Upper lobe of right lung (tissue), 1 donor: ENCODE measurements around the gene KDM5B. TPM values are rescaled to one million over a fixed set of nuclear protein-coding genes. Genes with fewer than 3 reads are reported as not detected.

Experiments
- ATAC-seq: fragments of 200-7000 bp; cut with Tn5 transposase; one replicate; pipeline ENCODE4 v1.9.1; 2020; ENCODE audit warnings: mild to moderate bottlenecking, moderate library complexity
- DNase-seq: peaks from one replicate; pipeline ENCODE4 v3.0.0-alpha.2; 2020
- H3K27ac ChIP-seq: fragments of 200-600 bp; one replicate; pipeline ENCODE4 v1.8.0; 2022
- H3K27me3 ChIP-seq: fragments of 200-600 bp; one replicate; pipeline ENCODE4 v1.8.0; 2022; ENCODE audit warnings: mild to moderate bottlenecking
- H3K36me3 ChIP-seq: fragments of 200-600 bp; one replicate; pipeline ENCODE4 v1.8.0; 2022
- H3K4me1 ChIP-seq: fragments of 200-600 bp; one replicate; pipeline ENCODE4 v1.8.0; 2022
- H3K4me3 ChIP-seq: fragments of 200-600 bp; one replicate; pipeline ENCODE4 v1.8.0; 2022; ENCODE audit warnings: mild to moderate bottlenecking
- H3K9me3 ChIP-seq: fragments of 200-600 bp; one replicate; pipeline ENCODE4 v1.8.0; 2022
- intact Hi-C: fragments of 100-400 bp; cut with DNase I; formaldehyde crosslinking; loops from one replicate; pipeline ENCODE4 v1.11.0; 2022
- total RNA-seq: library from RNA; stranded (reverse); fragmentation: NEBNext Ultra II Directional; extraction: Animal tissue kit (Norgen Biotek cat#: 25700); gene quantifications from one replicate; pipeline ENCODE4 v1.2.1, GENCODE V29; 2021
- TF ChIP-seq, protein P1 (sequence below): fragments of 200-600 bp; IDR thresholded peaks from one replicate; pipeline ENCODE4 v1.8.0; 2022; ENCODE audit warnings: antibody characterized with exemption
- donor health status: DM: no; HTN: yes; CAD: no; lungs with severe emphysema.

The KDM5B gene
- total RNA-seq, 1 donor from 2014 or later = 57.3 TPM

- ATAC-seq (no peak), DNase-seq (no peak)
- no peak overlapping the region for H3K27ac ChIP-seq
- no peaks in the 10 kb centered on the region for H3K9me3 ChIP-seq
- H3K4me1 ChIP-seq = no peaks in the 10 kb centered on the region
- H3K27me3 ChIP-seq = no peaks in the 10 kb centered on the region
- H3K4me3 ChIP-seq = no peak overlapping the region
- intact Hi-C loops = no loop called here
- H3K36me3 ChIP-seq = no peaks in the 10 kb centered on the region
- TF ChIP-seq, protein P1, sequence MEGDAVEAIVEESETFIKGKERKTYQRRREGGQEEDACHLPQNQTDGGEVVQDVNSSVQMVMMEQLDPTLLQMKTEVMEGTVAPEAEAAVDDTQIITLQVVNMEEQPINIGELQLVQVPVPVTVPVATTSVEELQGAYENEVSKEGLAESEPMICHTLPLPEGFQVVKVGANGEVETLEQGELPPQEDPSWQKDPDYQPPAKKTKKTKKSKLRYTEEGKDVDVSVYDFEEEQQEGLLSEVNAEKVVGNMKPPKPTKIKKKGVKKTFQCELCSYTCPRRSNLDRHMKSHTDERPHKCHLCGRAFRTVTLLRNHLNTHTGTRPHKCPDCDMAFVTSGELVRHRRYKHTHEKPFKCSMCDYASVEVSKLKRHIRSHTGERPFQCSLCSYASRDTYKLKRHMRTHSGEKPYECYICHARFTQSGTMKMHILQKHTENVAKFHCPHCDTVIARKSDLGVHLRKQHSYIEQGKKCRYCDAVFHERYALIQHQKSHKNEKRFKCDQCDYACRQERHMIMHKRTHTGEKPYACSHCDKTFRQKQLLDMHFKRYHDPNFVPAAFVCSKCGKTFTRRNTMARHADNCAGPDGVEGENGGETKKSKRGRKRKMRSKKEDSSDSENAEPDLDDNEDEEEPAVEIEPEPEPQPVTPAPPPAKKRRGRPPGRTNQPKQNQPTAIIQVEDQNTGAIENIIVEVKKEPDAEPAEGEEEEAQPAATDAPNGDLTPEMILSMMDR = no peak
Observed at GRCh38 chr1:202794051-202794740, 14.0 kb downstream of the KDM5B start.

GRCh38 chr1:202791077-202791747 lies 17.0 kb downstream of the KDM5B start:
- Histone ChIP-seq H3K27me3 (no peaks in the 10 kb centered on the region), H3K27ac (no peak overlapping the region), H3K36me3 (no peaks in the 10 kb centered on the region), H3K4me3 (no peak overlapping the region), H3K4me1 (no peaks in the 10 kb centered on the region), H3K9me3 (no peaks in the 10 kb centered on the region)
- DNase-seq (no peak), ATAC-seq (no peak)
- intact Hi-C loops = no loop called here
- TF ChIP-seq, protein P1 = no peak

- H3K27me3 ChIP-seq = no peaks in the 10 kb centered on the region
- no peak overlapping the region for H3K27ac ChIP-seq
- DNase-seq (no peak), ATAC-seq (no peak)
- no peaks in the 10 kb centered on the region for H3K9me3 ChIP-seq
- TF ChIP-seq, protein P1 = no peak
- H3K4me3 ChIP-seq = no peak overlapping the region
- intact Hi-C loops = no loop called here
- no peaks in the 10 kb centered on the region for H3K4me1 ChIP-seq
- no peaks in the 10 kb centered on the region for H3K36me3 ChIP-seq
Observed at GRCh38 chr1:202788800-202789199, 19.4 kb downstream of the KDM5B start.

DNA sequence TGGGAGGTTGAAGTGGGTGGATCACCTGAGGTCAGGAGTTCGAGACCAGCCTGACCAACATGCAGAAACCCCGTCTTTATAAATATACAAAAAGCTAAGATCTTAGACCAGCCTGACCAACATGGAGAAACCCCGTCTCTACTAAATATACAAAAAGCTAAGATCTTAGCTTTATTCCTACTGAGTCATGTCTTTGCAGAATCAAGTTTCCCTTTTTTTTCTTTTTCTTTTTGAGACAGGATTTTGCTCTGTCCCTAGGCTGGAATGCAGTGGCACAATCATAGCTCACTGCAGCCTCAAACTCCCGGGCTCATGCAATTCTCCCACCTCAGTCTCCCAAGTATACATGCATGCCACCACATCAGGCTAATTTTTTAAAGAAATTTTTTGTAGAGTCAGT lies 21.4 kb downstream of the KDM5B start:
- intact Hi-C loops = no loop called here
- H3K36me3 ChIP-seq = no peaks in the 10 kb centered on the region
- H3K4me3 ChIP-seq = no peak overlapping the region
- H3K4me1 ChIP-seq = no peaks in the 10 kb centered on the region
- ATAC-seq = no peak
- H3K27me3 ChIP-seq = no peaks in the 10 kb centered on the region
- DNase-seq = no peak
- H3K27ac ChIP-seq = no peak overlapping the region
- TF ChIP-seq, protein P1 = no peak
- no peaks in the 10 kb centered on the region for H3K9me3 ChIP-seq

GRCh38 chr1:202781180-202781579 lies 27.0 kb downstream of the KDM5B start:
- H3K27me3 ChIP-seq = no peaks in the 10 kb centered on the region
- ATAC-seq (no peak), DNase-seq (no peak)
- no peak overlapping the region for H3K27ac ChIP-seq
- TF ChIP-seq, protein P1 = no peak
- intact Hi-C loops = no loop called here
- no peaks in the 10 kb centered on the region for H3K4me1 ChIP-seq
- H3K4me3 ChIP-seq = no peak overlapping the region
- H3K9me3 ChIP-seq = no peaks in the 10 kb centered on the region
- H3K36me3 ChIP-seq = peaks cover 6% of the 10 kb centered on the region
